SK-N-SH (cell line): ENCODE measurements around the gene OPHN1.

ENCODE experiments used
- CTCF ChIP-seq: fragments of 200-600 bp; sonication (generic); IDR thresholded peaks from 2 replicates; pipeline ENCODE4 v1.6.1; 2017; ENCODE audit warnings: antibody characterized with exemption, mild to moderate bottlenecking, moderate library complexity
- RXRA ChIP-seq: IDR thresholded peaks from 2 replicates; pipeline ENCODE4 v1.4.0; 2012; ENCODE audit warnings: low read depth, mild to moderate bottlenecking, borderline replicate concordance

DNA sequence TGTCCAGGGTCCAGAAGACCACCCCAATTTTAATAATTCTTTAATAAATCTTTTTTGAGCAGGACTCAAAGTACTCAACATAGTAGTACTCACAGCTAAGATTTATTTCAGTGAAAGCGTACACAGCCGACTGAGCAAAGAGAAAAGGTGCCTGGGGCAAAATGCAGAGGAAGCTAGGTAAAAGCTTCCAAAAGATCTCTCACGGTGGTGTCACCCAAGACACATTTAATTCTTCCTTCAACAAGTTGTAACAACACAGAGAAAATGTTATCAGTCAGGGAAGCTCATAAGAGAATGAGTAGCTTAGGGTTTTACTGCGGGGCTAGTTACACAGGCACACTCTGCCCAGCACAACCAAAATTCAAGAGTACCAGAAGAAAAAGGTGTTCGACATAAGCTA lies 201.1 kb downstream of the OPHN1 start:
- TF ChIP-seq CTCF (no peak), RXRA (no peak)
